Esophagus muscularis mucosa (tissue), 4 donors: Measurements from ENCODE around the gene CNGA1.

Experiments
- EP300 ChIP-seq: sonication (generic); formaldehyde crosslinking; IDR thresholded peaks from one replicate; pipeline ENCODE4 v1.6.1; 2017; ENCODE audit warnings: antibody characterized with exemption
- POLR2A ChIP-seq: fragments of 450-650 bp; IDR thresholded peaks from one replicate; pipeline ENCODE4 v1.6.1; 2017; ENCODE audit warnings: antibody characterized with exemption, moderate library complexity, mild to moderate bottlenecking, low read depth
- TF ChIP-seq, protein P1 (sequence below), 3 experiments: fragments of 200-600 bp in 2 of 3; fragments of 450-650 bp in 1 of 3; sonication (generic) in 2 of 3; IDR thresholded peaks; one replicate each; pipeline ENCODE4 v1.5.1; 2017 to 2019; ENCODE audit warnings: antibody characterized with exemption in 3 of 3, mild to moderate bottlenecking in 2 of 3, moderate library complexity in 1 of 3

DNA sequence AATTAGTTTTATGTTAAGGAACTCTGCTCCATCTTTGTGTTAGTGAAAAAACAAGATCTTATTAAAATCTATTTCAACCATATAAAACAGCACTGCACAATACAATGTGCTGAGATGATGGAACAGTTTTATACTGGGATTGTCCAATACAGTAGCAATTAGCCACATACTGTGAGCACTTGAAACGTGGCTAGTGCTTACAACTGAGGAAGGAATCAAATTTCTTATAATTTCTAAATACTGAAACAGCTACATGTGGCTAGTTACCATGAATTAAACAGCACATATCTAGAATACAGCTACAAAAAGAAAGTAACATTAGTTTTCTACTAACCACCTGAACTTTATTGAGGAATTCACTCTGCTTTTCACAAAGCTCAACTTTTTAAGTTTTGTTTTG lies 116.8 kb downstream of the CNGA1 start:
- TF ChIP-seq POLR2A (no peak), EP300 (no peak)
- TF ChIP-seq, protein P1, sequence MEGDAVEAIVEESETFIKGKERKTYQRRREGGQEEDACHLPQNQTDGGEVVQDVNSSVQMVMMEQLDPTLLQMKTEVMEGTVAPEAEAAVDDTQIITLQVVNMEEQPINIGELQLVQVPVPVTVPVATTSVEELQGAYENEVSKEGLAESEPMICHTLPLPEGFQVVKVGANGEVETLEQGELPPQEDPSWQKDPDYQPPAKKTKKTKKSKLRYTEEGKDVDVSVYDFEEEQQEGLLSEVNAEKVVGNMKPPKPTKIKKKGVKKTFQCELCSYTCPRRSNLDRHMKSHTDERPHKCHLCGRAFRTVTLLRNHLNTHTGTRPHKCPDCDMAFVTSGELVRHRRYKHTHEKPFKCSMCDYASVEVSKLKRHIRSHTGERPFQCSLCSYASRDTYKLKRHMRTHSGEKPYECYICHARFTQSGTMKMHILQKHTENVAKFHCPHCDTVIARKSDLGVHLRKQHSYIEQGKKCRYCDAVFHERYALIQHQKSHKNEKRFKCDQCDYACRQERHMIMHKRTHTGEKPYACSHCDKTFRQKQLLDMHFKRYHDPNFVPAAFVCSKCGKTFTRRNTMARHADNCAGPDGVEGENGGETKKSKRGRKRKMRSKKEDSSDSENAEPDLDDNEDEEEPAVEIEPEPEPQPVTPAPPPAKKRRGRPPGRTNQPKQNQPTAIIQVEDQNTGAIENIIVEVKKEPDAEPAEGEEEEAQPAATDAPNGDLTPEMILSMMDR (IDR thresholded peaks at IDR 0.05), result no peak
